Measurements from ENCODE around the gene NOL9.
"Not testable (repeated sequence)": the region's sequence is repeated elsewhere in the genome, so short reads cannot be mapped to it uniquely, and the experiment has no call there.

The NOL9 gene

GRCh38 chr1:6554031-6554906, at the start of gene NOL9:
Gene NOL9, minus strand, starts transcription at chr1:6554513. Its CDS starts 11 bp downstream, at chr1:6554502.
- DNase-seq = peak; percentile 86 to 87

GRCh38 chr1:6603238-6603914, 49.1 kb upstream of the NOL9 start:
- peak; percentile 75 to 92 for DNase-seq

- peak; percentile 84 to 90 for DNase-seq
Measured at GRCh38 chr1:6602669-6603237, 48.4 kb upstream of the NOL9 start, which contains the start of gene KLHL21. Gene KLHL21, minus strand, starts transcription at chr1:6602869. Its CDS starts 52 bp downstream, at chr1:6602817.

GRCh38 chr1:6601923-6602668, 47.8 kb upstream of the NOL9 start:
- DNase-seq = peak in 1 of 2 donors; percentile 62

- peak; percentile 71 to 73 for DNase-seq
Measured at GRCh38 chr1:6601049-6601922, 47.0 kb upstream of the NOL9 start.

GRCh38 chr1:6600410-6601048, 46.2 kb upstream of the NOL9 start:
- no peak for DNase-seq

GRCh38 chr1:6599991-6600390, 45.7 kb upstream of the NOL9 start:
- not testable (repeated sequence) for DNase-seq

GRCh38 chr1:6599141-6599975, 45.0 kb upstream of the NOL9 start:
- DNase-seq = no peak

- no peak for DNase-seq
Measured at GRCh38 chr1:6597777-6598131, 43.4 kb upstream of the NOL9 start.

GRCh38 chr1:6596886-6597776, 42.8 kb upstream of the NOL9 start:
- no peak for DNase-seq

GRCh38 chr1:6596351-6596750, 42.0 kb upstream of the NOL9 start:
- no peak for DNase-seq

GRCh38 chr1:6594977-6595740, 40.8 kb upstream of the NOL9 start:
- DNase-seq = no peak

GRCh38 chr1:6593810-6594209, 39.5 kb upstream of the NOL9 start:
- DNase-seq = no peak

- DNase-seq = no peak
Measured at GRCh38 chr1:6592865-6593593, 38.7 kb upstream of the NOL9 start.

GRCh38 chr1:6592441-6592840, 38.1 kb upstream of the NOL9 start:
- no peak for DNase-seq

GRCh38 chr1:6591644-6592043, 37.3 kb upstream of the NOL9 start:
- DNase-seq = no peak

GRCh38 chr1:6591222-6591621, 36.9 kb upstream of the NOL9 start:
- DNase-seq = no peak

GRCh38 chr1:6590046-6590445, 35.7 kb upstream of the NOL9 start:
- DNase-seq = no peak
